Smooth muscle cell (in vitro differentiated cells): ENCODE results near the gene NES. TPM values are rescaled to one million over a fixed set of nuclear protein-coding genes. Genes with fewer than 3 reads are reported as not detected.

Experiments
- DNase-seq: peaks from one replicate; lab custom pipeline; 2025; ENCODE audit not compliant: unreplicated experiment; lab: John Stamatoyannopoulos, UW
- H2AFZ ChIP-seq: fragments of 200-600 bp; sonication (generic); 2 replicates; pipeline ENCODE4 v1.6.0; 2016; ENCODE audit warnings: antibody characterized with exemption, low read depth, mild to moderate bottlenecking
- H3F3A ChIP-seq: fragments of 200-600 bp; sonication (generic); 2 replicates; pipeline ENCODE4 v1.6.0; 2017; ENCODE audit warnings: antibody characterized with exemption, low read depth
- H3K27ac ChIP-seq: fragments of 200-600 bp; sonication (generic); 2 replicates; pipeline ENCODE4 v1.5.1; 2016; ENCODE audit warnings: low read depth, mild to moderate bottlenecking
- H3K27me3 ChIP-seq: fragments of 200-600 bp; sonication (generic); 2 replicates; pipeline ENCODE4 v1.6.1; 2016; ENCODE audit warnings: low read depth, mild to moderate bottlenecking
- H3K36me3 ChIP-seq: fragments of 200-600 bp; sonication (generic); 2 replicates; pipeline ENCODE4 v1.5.1; 2016; ENCODE audit warnings: low read depth
- H3K4me1 ChIP-seq: fragments of 200-600 bp; sonication (generic); 2 replicates; pipeline ENCODE4 v1.5.1; 2016; ENCODE audit warnings: low read depth
- H3K4me2 ChIP-seq: fragments of 200-600 bp; sonication (generic); 2 replicates; pipeline ENCODE4 v1.6.0; 2016; ENCODE audit warnings: mild to moderate bottlenecking
- H3K4me3 ChIP-seq: fragments of 200-600 bp; sonication (generic); 2 replicates; pipeline ENCODE4 v1.5.1; 2016; ENCODE audit warnings: mild to moderate bottlenecking
- H3K79me2 ChIP-seq: fragments of 200-600 bp; sonication (generic); 2 replicates; pipeline ENCODE4 v1.6.0; 2016; ENCODE audit warnings: low read depth, mild to moderate bottlenecking
- H3K9ac ChIP-seq: fragments of 200-600 bp; sonication (generic); 2 replicates; pipeline ENCODE4 v1.6.0; 2016; ENCODE audit warnings: low read depth
- H3K9me3 ChIP-seq: fragments of 200-600 bp; sonication (generic); replicated peaks from 2 replicates; pipeline ENCODE4 v1.5.1; 2016; ENCODE audit warnings: low read depth
- H4K20me1 ChIP-seq: fragments of 200-600 bp; sonication (generic); 2 replicates; pipeline ENCODE4 v1.6.0; 2016; ENCODE audit warnings: low read depth
- WGBS: methylation state at CpG from one replicate; pipeline ENCODE4 v1.1.7; 2016; ENCODE audit warnings: low lambda C conversion rate; 5-methylcytosine and 5-hydroxymethylcytosine counted together
- polyA plus RNA-seq: library from polyadenylated mRNA; unstranded; fragments of >200 nt; fragmentation: Nextera tagmentation; extraction: Ambion mirVana; gene quantifications from 2 replicates; pipeline ENCODE4 v1.2.1, GENCODE V29; 2016
- total RNA-seq: library from RNA; depleted of rRNA; stranded (reverse); fragments of >200 nt; gene quantifications from 2 replicates; pipeline ENCODE4 v1.2.3, GENCODE V29; 2014
- TF ChIP-seq, protein P1 (sequence below): fragments of 200-600 bp; sonication (generic); IDR thresholded peaks from 2 replicates; pipeline ENCODE4 v1.5.1; 2017; ENCODE audit warnings: borderline replicate concordance, mild to moderate bottlenecking, antibody characterized with exemption; ENCODE audit not compliant: insufficient read depth, poor library complexity, severe bottlenecking

NES gene
- total and polyA plus RNA-seq, 2 experiments from 2014 or later = 11.3 to 28.5 TPM

GRCh38 chr1:156677616-156678596, 699 bp upstream of the NES start:
- H3K4me3 ChIP-seq = peak overlapping the region; percentile 51
- no peak overlapping the region for H3K9ac ChIP-seq
- H3K27ac ChIP-seq = peak overlapping the region; percentile 15
- peaks cover 36% of the 10 kb centered on the region for H3K4me1 ChIP-seq
- no peaks in the 10 kb centered on the region for H3K27me3 ChIP-seq
- peak; percentile 29 for DNase-seq
- H3F3A ChIP-seq = peaks cover 4% of the 10 kb centered on the region
- H4K20me1 ChIP-seq = peaks cover 35% of the 10 kb centered on the region
- H3K36me3 ChIP-seq = no peaks in the 10 kb centered on the region
- peak overlapping the region; percentile 41 for H2AFZ ChIP-seq
- no peaks in the 10 kb centered on the region for H3K9me3 ChIP-seq
- 4% methylated on average over 22 of the region's 22 CpGs for WGBS
- H3K79me2 ChIP-seq = peaks cover 35% of the 10 kb centered on the region
- TF ChIP-seq, protein P1, sequence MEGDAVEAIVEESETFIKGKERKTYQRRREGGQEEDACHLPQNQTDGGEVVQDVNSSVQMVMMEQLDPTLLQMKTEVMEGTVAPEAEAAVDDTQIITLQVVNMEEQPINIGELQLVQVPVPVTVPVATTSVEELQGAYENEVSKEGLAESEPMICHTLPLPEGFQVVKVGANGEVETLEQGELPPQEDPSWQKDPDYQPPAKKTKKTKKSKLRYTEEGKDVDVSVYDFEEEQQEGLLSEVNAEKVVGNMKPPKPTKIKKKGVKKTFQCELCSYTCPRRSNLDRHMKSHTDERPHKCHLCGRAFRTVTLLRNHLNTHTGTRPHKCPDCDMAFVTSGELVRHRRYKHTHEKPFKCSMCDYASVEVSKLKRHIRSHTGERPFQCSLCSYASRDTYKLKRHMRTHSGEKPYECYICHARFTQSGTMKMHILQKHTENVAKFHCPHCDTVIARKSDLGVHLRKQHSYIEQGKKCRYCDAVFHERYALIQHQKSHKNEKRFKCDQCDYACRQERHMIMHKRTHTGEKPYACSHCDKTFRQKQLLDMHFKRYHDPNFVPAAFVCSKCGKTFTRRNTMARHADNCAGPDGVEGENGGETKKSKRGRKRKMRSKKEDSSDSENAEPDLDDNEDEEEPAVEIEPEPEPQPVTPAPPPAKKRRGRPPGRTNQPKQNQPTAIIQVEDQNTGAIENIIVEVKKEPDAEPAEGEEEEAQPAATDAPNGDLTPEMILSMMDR = peak; percentile 93
- peak overlapping the region; percentile 91 for H3K4me2 ChIP-seq

GRCh38 chr1:156676114-156676819, 940 bp downstream of the NES start:
- H3K4me2 ChIP-seq = peak overlapping the region; percentile 91
- H4K20me1 ChIP-seq = peaks cover 35% of the 10 kb centered on the region
- H3K9ac ChIP-seq = peak overlapping the region; percentile 6
- WGBS = under 1% methylated on average over 37 of the region's 49 CpGs
- peaks cover 41% of the 10 kb centered on the region for H3K4me1 ChIP-seq
- no peaks in the 10 kb centered on the region for H3K9me3 ChIP-seq
- H3K36me3 ChIP-seq = no peaks in the 10 kb centered on the region
- H3F3A ChIP-seq = peaks cover 14% of the 10 kb centered on the region
- H3K27me3 ChIP-seq = no peaks in the 10 kb centered on the region
- H3K4me3 ChIP-seq = peak overlapping the region; percentile 51
- TF ChIP-seq, protein P1 = no peak
- peak overlapping the region; percentile 54 for H2AFZ ChIP-seq
- peaks cover 41% of the 10 kb centered on the region for H3K79me2 ChIP-seq
- H3K27ac ChIP-seq = no peak overlapping the region
- DNase-seq = no peak

- H3K27ac ChIP-seq = no peak overlapping the region
- DNase-seq = no peak
- peaks cover 14% of the 10 kb centered on the region for H3F3A ChIP-seq
- no peaks in the 10 kb centered on the region for H3K9me3 ChIP-seq
- TF ChIP-seq, protein P1 = no peak
- H3K4me3 ChIP-seq = peak overlapping the region; percentile 51
- no peak overlapping the region for H3K9ac ChIP-seq
- 48% methylated on average over 14 of the region's 18 CpGs for WGBS
- H3K4me1 ChIP-seq = peaks cover 41% of the 10 kb centered on the region
- H3K27me3 ChIP-seq = no peaks in the 10 kb centered on the region
- H4K20me1 ChIP-seq = peaks cover 35% of the 10 kb centered on the region
- no peak overlapping the region for H2AFZ ChIP-seq
- no peaks in the 10 kb centered on the region for H3K36me3 ChIP-seq
- peaks cover 41% of the 10 kb centered on the region for H3K79me2 ChIP-seq
- H3K4me2 ChIP-seq = peak overlapping the region; percentile 91
Observed at GRCh38 chr1:156675210-156676113, 1.7 kb downstream of the NES start.
